AG09309 (cell line): ENCODE results near the gene LRRC45.

Experiments used
- DNase-seq: peaks from one replicate; pipeline ENCODE4 v3.0.0-alpha.2; 2010; ENCODE audit warnings: low read depth
- H3K4me3 ChIP-seq: 2 replicates; pipeline ENCODE4 v1.5.1; 2011; ENCODE audit warnings: mild to moderate bottlenecking, low read depth, low read length, moderate library complexity; ENCODE audit not compliant: control insufficient read depth
- CTCF ChIP-seq: IDR thresholded peaks from 2 replicates; pipeline ENCODE4 v1.5.1; 2011; ENCODE audit warnings: mild to moderate bottlenecking, low read depth, low read length, inconsistent platforms; ENCODE audit not compliant: insufficient read depth, control insufficient read depth; ENCODE audit errors: missing control alignments

LRRC45 gene

GRCh38 chr17:82059272-82060000 is 36.3 kb downstream of the LRRC45 start:
- no peak overlapping the region for H3K4me3 ChIP-seq
- no peak for DNase-seq
- TF ChIP-seq CTCF = no peak

GRCh38 chr17:82060001-82060380 is 36.9 kb downstream of the LRRC45 start:
- H3K4me3 ChIP-seq = no peak overlapping the region
- no peak for DNase-seq
- no peak for TF ChIP-seq CTCF

- DNase-seq = no peak
- no peak for TF ChIP-seq CTCF
- H3K4me3 ChIP-seq = no peak overlapping the region
These were observed 37.5 kb downstream of the LRRC45 start for GRCh38 chr17:82060614-82061013.

- TF ChIP-seq CTCF = no peak
- DNase-seq = no peak
- H3K4me3 ChIP-seq = no peak overlapping the region
These were observed 38.2 kb downstream of the LRRC45 start for GRCh38 chr17:82061047-82061925.

DNA sequence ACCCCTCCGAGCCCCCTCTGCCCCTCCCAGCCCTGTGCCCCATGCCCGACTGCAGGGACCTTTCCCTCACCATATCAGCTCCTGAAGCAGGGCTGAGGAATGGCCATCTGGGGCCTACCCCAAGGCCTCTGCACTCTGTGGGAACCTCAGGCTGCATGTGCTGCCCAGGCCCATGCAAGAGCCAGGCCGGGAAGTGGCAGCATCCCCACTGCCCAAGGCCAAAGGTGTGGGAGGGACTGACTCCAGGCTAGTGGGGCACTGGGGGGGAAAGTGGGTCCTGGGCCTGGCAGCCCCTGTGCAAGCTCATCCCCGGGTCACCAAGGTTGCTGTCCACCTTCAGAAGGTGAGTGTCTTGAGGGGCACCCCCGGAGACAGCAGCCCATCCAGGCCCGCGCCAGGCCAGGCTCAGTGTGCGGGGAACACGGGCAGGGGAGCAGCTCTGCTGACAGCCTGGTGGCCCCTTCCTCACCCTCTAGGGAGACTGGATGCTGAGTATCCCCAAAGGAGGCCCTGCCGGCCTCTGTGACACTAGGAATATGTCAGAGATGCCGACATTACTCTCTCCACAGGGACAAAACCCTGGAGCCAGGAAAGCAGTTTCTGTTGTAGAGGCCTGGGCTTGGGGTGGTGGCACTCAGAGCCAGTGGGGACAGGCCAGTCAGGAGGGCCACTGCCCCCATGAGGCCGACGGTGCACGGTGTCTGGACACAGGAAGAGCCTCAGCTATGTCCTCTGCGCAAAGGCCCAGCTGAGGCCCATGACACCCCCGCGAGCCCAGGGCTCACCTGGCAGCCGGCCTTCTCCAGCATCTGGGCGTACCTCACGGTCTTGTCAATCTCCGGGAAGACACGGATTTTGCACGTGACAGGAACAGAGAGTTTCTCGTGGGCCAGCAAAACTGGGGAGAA is 39.2 kb downstream of the LRRC45 start:
- H3K4me3 ChIP-seq = no peak overlapping the region
- no peak for DNase-seq
- TF ChIP-seq CTCF = no peak

- DNase-seq = no peak
- no peak for TF ChIP-seq CTCF
- no peak overlapping the region for H3K4me3 ChIP-seq
These were observed 39.9 kb downstream of the LRRC45 start for GRCh38 chr17:82062984-82063368.
